Measurements from ENCODE around the gene ARHGAP11A.

ARHGAP11A gene

DNA sequence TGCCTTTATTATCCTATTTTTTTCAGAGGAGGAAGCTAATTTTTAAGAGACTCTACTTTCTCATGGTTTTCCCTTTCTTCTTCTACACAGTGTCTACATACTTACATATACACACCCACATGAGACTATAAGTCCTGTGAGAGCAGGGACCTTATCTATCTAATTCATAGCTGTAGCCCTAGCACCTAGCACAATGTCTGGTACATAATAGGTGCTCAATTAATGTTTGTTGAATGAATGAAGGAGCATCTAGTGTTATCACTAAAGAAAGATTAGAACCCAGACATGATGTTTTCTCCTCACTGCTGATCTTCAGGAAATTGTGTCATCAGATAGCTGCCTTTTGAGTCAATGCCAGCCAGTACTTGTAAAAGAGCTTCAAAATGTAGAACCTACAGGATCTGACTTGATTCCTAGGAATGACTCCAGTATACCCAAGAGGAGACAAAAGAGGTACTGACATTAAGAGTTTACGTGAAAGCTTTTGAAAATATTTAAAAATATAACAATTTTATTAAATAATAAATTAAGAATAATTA lies 28.7 kb downstream of the ARHGAP11A start:
- H3K4me3 Mint-ChIP-seq: no peak overlapping the region
- DNase-seq (ENCODE audit: low spot score in 2 of 2) (no peak), ATAC-seq (no peak)
- no peaks in the 10 kb centered on the region for H3K4me1 Mint-ChIP-seq
- H3K9me3 Mint-ChIP-seq: no peaks in the 10 kb centered on the region
- H3K36me3 Mint-ChIP-seq: peaks cover 27% of the 10 kb centered on the region
- H3K27ac Mint-ChIP-seq: no peak overlapping the region

DNA sequence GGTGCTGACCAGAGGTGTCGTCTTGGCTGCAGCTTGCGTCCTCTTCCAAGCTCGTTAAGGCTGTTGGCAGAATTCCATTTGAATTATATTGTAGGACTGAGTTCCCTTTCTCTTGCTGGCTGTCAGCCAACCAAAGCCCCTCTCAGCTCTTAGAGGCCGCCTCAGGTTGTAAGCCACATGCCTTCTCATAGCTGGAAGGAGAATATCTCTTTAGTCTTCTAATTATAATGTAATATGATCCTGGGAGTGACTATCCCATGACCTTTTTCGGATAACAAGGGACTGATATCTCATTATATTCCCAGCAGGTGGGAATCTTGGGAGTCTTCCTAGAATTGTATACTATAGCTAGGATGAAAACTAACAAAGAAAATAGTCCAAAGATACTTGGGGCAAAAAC lies 31.0 kb downstream of the ARHGAP11A start:
- H3K36me3 Mint-ChIP-seq: peaks cover 11% of the 10 kb centered on the region
- H3K4me1 Mint-ChIP-seq: no peaks in the 10 kb centered on the region
- DNase-seq (ENCODE audit: low spot score in 2 of 2): no peak
- ATAC-seq: no peak
- no peak overlapping the region for H3K27ac Mint-ChIP-seq
- no peak overlapping the region for H3K4me3 Mint-ChIP-seq
- no peaks in the 10 kb centered on the region for H3K9me3 Mint-ChIP-seq

DNA sequence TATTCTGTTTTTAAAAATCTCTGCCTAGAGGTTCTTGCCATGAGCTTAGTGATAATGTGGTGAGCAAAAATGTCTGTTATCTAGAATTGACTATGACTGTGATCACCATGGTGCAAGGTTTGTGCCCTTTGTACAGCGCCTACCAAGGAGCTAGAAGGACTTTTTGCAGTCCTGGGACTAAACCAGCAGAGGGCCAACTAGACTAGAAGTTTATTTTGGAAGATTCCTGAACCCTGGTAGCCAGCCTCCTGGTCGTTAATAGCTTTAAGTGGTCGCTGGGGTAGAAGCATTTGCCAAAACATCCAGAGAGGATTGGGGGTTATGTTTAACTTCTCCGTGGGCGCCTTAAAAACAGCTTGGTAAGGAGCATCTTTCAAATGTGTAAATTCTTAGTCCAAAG lies 34.0 kb downstream of the ARHGAP11A start:
- Mint-ChIP-seq H3K4me1 (no peaks in the 10 kb centered on the region), H3K9me3 (no peaks in the 10 kb centered on the region), H3K4me3 (no peak overlapping the region), H3K27ac (no peak overlapping the region), H3K36me3 (peaks cover 11% of the 10 kb centered on the region)
- DNase-seq (ENCODE audit: low spot score in 2 of 2): no peak
- ATAC-seq: no peak

DNA sequence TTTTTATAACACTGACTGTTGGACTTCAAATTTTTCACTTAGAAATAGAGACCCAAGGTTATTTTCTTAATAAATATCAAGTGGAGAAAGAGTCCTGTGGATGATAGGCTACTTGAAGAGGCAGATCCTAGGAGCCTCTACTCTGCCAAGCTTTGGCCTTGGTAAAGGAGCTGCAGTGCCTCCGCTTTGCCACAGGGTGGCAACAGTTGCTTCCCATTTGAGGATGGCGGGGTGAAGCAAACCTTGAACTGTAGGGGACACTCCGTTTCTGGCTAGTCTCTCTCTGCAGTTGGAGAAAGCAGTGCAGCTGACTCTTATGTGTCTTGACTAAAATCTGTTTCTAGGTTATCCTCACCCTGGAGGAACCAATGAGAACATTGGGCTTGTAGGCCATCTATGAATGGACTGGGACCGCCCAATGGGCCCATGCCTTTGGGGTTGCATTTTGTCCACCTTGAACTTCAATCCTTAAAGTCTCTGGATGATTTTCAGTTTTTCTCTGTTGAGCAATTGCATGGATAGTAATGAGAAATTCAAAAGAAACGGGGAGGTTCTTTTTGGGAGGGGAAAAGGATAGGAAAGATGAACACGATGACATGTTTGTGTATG lies 36.0 kb downstream of the ARHGAP11A start:
- peak; percentile 20 to 68 for DNase-seq (ENCODE audit: low spot score in 2 of 2)
- peak; percentile 65 for ATAC-seq
- no peak overlapping the region for H3K4me3 Mint-ChIP-seq

DNA sequence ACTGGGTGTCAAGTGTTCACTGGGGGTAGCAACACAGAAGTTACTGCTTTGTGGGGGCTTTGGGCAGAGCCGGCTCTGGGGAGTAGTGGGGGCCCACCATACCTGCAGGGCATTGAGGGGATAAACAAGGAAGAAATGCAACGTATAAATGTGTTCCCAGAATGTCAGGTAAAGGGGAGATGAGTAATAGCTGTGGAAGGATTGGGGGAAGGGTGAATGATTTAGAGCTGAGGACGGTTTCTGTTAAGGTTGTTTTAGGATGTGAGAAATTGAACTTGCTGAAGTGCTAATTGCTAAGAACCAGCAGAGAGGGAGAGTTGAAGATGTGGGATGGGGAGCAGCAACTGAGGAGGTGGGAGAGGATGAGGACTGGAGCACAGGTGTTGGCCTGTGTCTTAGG lies 36.9 kb downstream of the ARHGAP11A start:
- H3K4me1 Mint-ChIP-seq: no peaks in the 10 kb centered on the region
- no peak overlapping the region for H3K27ac Mint-ChIP-seq
- no peaks in the 10 kb centered on the region for H3K9me3 Mint-ChIP-seq
- H3K36me3 Mint-ChIP-seq: peaks cover 11% of the 10 kb centered on the region
- no peak for ATAC-seq
- no peak for DNase-seq (ENCODE audit: low spot score in 2 of 2)
- H3K4me3 Mint-ChIP-seq: no peak overlapping the region

More for the DNA sequence above, 36.0 kb downstream of the ARHGAP11A start:
- Mint-ChIP-seq H3K4me1 (no peaks in the 10 kb centered on the region), H3K9me3 (no peaks in the 10 kb centered on the region), H3K36me3 (peaks cover 11% of the 10 kb centered on the region), H3K27ac (no peak overlapping the region)

DNA sequence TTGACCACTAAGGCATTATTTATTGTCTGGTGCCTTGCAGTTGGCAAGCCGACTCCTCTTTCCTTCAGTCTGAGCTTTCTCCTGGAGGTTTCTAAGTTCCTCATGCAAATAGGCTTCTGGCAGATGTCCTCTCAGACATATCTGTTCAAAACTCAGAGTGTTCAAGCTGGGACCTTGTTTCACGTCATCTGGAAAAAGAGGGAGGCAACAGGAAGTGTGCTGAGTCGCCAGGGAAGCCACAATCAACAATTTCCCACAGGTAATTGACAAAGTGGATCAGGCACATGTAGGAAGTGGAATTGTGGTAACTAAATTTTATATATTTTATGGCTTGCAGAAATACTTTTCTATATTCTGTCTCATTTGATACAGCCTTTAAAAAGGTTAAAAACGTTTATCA lies 40.8 kb downstream of the ARHGAP11A start:
- Mint-ChIP-seq H3K9me3 (no peaks in the 10 kb centered on the region), H3K27ac (no peak overlapping the region), H3K4me3 (no peak overlapping the region), H3K36me3 (no peaks in the 10 kb centered on the region), H3K4me1 (peaks cover 7% of the 10 kb centered on the region)
- no peak for ATAC-seq
- DNase-seq (ENCODE audit: low spot score in 2 of 2): no peak

DNA sequence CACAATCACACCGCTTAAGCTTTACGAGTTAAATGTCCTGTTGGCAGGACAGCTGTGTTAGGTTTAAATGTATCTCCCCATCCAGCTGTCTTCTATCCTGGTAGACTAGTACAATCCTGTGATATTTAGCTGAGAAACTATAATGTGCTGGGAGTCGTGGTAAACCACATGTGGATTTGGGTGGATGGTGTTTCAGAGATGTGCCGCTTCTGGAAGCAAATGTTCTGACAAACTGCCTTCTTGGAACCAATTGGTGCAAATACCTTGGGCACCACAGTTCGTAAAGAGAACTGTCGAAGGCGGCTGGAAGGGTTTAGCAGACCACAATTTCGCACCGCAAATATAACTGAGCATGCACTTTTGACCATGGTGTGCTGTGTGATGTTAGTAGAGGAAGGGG lies 41.2 kb downstream of the ARHGAP11A start:
- Mint-ChIP-seq H3K9me3 (no peaks in the 10 kb centered on the region), H3K4me1 (peaks cover 7% of the 10 kb centered on the region), H3K4me3 (no peak overlapping the region), H3K36me3 (no peaks in the 10 kb centered on the region), H3K27ac (no peak overlapping the region)
- ATAC-seq (no peak), DNase-seq (ENCODE audit: low spot score in 2 of 2) (no peak)

DNA sequence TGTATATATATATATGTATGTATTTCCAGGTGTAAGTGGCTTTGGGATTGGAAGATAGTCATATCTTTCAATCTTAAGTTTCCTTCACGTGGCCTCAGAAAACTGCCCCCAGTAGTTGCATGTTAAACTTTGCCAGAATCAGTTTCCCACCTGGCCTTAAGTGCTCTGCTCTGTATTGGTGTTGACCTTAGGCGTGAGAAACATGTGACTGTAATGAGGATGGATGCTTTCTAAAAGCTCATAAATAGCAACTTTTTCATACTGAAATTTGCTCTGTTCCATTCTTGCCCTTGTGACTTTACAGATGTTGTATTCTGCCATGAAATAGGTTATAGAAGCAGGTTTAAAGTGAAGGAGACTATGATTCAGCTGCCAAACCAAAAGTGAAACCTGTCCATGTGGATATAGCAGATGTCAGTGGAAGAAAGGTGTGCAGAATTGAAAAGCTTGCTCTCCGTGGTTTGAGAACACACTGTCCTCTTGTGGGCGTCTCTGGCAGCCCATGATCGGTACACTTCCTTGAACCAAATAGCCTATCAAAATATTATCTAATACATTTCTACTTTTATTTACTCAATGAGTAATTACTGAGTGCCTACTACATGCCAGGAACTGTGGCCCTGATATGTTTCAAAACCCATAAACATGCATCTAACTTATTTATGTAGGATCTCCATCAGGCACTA lies 42.0 kb downstream of the ARHGAP11A start:
- H3K27ac Mint-ChIP-seq: peak overlapping the region; percentile 15
- DNase-seq (ENCODE audit: low spot score in 2 of 2): no peak
- ATAC-seq: peak; percentile 42
- H3K4me1 Mint-ChIP-seq: peaks cover 9% of the 10 kb centered on the region
- no peaks in the 10 kb centered on the region for H3K36me3 Mint-ChIP-seq
- no peak overlapping the region for H3K4me3 Mint-ChIP-seq
- no peaks in the 10 kb centered on the region for H3K9me3 Mint-ChIP-seq

DNA sequence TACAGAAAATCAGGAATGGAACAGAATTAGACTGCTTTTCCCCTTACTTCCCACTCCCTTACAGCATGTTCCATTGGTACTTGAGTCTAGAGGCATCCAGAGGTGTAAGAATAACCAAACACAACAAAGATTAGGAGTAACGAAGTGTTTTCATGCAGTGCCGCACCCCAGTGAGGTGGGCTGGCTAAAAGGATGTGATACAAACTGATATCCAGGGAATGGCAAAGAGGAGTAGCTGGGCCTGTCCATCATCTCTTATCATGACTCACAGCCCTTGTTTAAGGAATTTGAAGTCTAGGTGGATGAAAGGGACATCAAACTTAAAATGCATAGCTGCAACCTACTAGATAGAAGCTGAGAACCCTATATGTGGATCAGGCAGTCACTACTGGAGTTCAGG lies 42.6 kb downstream of the ARHGAP11A start:
- Mint-ChIP-seq H3K9me3 (no peaks in the 10 kb centered on the region), H3K27ac (peak overlapping the region; percentile 15), H3K36me3 (no peaks in the 10 kb centered on the region), H3K4me1 (peaks cover 15% of the 10 kb centered on the region), H3K4me3 (no peak overlapping the region)
- DNase-seq (ENCODE audit: low spot score in 2 of 2) (no peak), ATAC-seq (no peak)

DNA sequence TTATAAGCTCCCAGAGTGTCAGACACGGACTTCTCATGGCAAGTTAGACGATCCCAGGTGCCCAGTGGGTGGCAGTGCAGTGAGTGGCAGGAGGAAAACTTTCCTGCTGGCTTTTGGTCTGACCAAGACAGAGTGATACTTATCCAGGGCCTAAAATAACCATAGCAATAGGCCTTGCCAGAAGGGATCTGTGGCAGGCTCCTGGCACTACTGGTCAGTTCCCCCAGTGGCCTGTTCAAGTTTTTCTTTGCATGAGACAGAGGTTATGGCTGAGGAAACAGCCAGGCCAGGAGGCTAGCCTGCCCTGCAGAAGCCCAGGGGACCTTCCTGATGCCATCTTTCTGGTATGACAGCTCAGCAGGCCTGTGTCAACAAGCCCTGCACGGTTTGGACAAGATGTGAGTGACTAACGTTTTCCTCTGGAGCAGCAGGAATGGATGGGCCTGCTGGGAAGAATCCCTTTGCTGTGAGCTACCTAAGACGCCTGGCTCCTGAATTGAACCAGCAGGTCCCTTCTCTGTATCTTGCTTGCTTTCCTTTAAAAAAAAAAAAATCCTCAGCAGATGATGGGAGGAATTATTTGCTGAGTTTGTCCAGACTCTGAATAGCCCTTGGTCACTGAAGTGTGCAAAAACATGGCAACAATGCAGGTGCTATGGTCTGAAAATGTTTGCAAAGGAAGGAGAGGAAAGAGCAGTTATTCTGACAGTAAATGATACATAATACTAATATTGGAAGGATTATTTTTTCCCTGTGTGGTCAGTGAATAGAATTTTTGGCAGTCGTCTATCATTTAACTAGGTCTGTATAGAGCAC lies 44.2 kb downstream of the ARHGAP11A start:
- Mint-ChIP-seq H3K4me1 (peaks cover 15% of the 10 kb centered on the region), H3K36me3 (no peaks in the 10 kb centered on the region), H3K4me3 (no peak overlapping the region), H3K9me3 (no peaks in the 10 kb centered on the region), H3K27ac (no peak overlapping the region)
- ATAC-seq (no peak), DNase-seq (ENCODE audit: low spot score in 2 of 2) (no peak)

DNA sequence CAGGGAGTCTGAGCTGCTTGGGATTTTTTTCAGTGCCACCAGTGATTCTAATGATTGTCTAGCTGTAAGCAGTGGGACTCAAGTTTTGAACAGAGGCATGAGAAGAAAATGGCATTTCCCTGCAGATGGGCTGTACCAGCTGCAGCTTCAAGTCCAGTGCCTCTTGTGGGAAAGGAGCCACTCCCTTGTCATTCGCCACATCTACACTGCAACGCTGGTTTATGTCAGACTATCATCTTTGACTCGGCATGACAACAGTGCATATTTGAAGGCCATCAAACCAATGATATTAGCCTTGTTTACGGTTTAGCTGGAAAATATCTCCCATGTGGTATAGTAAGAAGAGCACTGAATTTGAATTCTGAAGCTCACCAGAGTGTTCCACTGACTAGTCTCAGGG lies 48.4 kb downstream of the ARHGAP11A start:
- no peak for ATAC-seq
- Mint-ChIP-seq H3K27ac (no peak overlapping the region), H3K4me1 (peaks cover 8% of the 10 kb centered on the region), H3K4me3 (no peak overlapping the region), H3K36me3 (no peaks in the 10 kb centered on the region), H3K9me3 (no peaks in the 10 kb centered on the region)
- no peak for DNase-seq (ENCODE audit: low spot score in 2 of 2)

DNA sequence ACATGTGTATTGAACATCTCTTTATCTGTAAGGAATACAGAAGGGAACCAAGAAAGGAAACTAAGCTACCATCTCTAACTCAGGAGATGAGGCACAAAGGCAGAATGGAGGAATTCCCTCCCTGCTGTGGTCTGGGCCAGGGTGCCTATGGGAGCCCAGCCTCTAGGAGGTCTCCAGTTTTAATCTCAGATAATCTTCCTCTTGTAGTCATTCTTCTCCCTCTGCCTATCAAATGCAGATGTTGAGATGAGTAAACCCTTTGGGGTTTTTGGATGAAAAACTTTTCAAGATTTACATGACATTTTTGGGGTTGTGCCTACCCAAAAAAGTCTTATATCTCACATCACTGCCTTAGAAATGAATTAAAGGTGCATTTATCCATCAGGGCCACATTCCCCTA lies 49.5 kb downstream of the ARHGAP11A start:
- Mint-ChIP-seq H3K4me3 (no peak overlapping the region), H3K4me1 (peaks cover 8% of the 10 kb centered on the region), H3K27ac (no peak overlapping the region), H3K9me3 (no peaks in the 10 kb centered on the region), H3K36me3 (no peaks in the 10 kb centered on the region)
- no peak for ATAC-seq
- no peak for DNase-seq (ENCODE audit: low spot score in 2 of 2)

DNA sequence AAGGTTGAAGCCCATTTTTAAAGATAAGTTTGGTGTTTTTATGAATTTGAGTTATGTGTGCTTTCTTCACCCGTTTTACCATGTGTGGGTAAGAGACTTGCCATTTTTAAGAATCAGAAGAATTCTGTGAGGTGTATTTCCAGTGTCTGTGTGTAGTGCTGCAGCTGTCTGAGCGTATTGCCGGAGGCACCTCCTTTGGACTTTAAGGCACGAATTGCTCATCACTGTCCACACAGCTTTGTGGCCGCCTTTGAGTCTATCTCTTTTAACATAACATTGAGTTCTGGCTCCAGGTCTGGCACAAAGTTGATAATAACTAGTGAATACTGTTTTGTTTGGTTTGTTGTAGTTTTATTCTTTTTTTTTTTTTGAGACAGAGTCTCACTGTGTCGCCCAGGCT lies 52.0 kb downstream of the ARHGAP11A start:
- H3K4me3 Mint-ChIP-seq: no peak overlapping the region
- ATAC-seq (no peak), DNase-seq (ENCODE audit: low spot score in 2 of 2) (no peak)
- H3K36me3 Mint-ChIP-seq: no peaks in the 10 kb centered on the region
- peak overlapping the region; percentile 34 for H3K27ac Mint-ChIP-seq
- peaks cover 7% of the 10 kb centered on the region for H3K4me1 Mint-ChIP-seq
- no peaks in the 10 kb centered on the region for H3K9me3 Mint-ChIP-seq

DNA sequence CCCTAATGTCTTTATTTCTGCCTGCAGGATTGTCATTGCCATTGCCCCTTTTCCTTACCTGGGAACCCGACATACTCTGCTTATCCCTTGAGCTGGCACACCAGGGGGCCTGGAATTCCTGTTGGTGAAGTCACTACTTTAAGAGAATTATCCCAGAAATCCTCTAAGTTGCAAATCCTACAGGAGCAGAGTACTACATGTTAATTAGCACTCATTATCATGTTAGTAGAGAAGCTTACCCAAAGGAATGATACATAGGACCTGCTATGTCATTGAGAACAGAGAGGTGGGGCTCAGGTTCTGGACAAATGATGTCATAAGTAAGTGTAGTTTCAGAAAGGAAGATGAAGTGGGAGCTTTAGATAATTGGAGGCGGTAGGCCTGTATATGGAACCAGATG lies 53.6 kb downstream of the ARHGAP11A start:
- H3K9me3 Mint-ChIP-seq: no peaks in the 10 kb centered on the region
- no peak overlapping the region for H3K27ac Mint-ChIP-seq
- no peak for ATAC-seq
- no peaks in the 10 kb centered on the region for H3K4me1 Mint-ChIP-seq
- no peak overlapping the region for H3K4me3 Mint-ChIP-seq
- H3K36me3 Mint-ChIP-seq: no peaks in the 10 kb centered on the region
- no peak for DNase-seq (ENCODE audit: low spot score in 2 of 2)

DNA sequence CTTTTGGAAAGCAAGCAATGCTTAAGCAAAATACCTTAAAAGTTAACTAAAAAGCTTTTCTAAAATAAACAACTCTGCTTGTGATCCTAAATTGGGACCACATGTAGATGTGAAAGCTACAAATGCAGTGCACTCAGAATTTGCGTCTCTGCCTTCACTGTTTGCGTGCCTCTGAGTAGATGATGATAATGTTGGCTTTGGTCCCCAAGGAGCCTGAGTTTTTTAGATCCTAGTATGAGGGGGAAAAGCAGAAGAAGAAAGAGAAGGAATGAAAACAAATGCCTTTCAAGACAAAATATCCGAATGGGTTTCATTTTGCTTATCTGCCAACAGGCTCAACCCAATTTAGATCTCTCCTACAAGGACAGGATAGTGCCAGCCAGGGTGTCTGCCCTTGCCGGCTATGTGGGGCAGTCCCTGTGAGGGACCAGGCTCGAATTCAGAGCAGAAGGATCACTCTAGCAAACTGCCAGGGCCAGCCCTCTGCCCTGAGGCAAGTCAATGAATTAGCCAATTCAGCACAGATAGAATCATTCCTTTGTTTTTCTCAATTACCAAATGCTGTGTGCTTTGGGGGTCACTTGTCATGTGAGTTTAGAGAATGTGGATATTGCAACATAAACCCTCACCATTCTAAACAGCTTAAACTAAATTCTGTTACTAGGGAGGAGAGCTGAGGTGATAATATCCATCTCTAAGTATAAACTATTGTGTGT lies 54.8 kb downstream of the ARHGAP11A start:
- ATAC-seq (no peak), DNase-seq (ENCODE audit: low spot score in 2 of 2) (no peak)
- H3K4me3 Mint-ChIP-seq: no peak overlapping the region
- no peaks in the 10 kb centered on the region for H3K9me3 Mint-ChIP-seq
- H3K36me3 Mint-ChIP-seq: no peaks in the 10 kb centered on the region
- no peaks in the 10 kb centered on the region for H3K4me1 Mint-ChIP-seq
- H3K27ac Mint-ChIP-seq: no peak overlapping the region
